GM19193 (cell line): ENCODE results near the gene MALRD1.

Experiments used
- POLR2A ChIP-seq: IDR thresholded peaks from 4 replicates; pipeline ENCODE4 v1.6.1; 2011; ENCODE audit not compliant: insufficient read depth, insufficient read length; ENCODE audit errors: extremely low read depth

MALRD1 gene

DNA sequence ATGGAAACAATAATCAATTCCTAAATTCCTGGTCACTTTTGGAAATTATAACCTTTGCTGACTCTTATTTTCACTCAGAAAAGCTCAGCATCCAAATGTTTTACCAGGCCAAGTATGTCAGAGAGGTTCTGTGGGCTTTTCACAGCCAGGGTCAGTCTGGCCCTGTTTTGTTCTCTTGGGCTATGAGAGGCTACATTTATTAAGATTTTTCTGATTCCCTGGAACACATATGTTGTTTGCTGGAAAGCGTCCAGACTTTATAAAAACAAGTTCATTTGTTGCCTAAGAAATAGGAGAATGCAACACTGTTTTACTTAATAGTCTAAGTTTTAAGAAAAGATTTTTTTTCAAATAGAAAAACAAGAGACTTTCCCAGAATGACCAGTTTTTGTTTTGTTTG is 529.2 kb downstream of the MALRD1 start:
- no peak for TF ChIP-seq POLR2A

- TF ChIP-seq POLR2A, result no peak
Observed at GRCh38 chr10:19578571-19578970, 530.0 kb downstream of the MALRD1 start.

DNA sequence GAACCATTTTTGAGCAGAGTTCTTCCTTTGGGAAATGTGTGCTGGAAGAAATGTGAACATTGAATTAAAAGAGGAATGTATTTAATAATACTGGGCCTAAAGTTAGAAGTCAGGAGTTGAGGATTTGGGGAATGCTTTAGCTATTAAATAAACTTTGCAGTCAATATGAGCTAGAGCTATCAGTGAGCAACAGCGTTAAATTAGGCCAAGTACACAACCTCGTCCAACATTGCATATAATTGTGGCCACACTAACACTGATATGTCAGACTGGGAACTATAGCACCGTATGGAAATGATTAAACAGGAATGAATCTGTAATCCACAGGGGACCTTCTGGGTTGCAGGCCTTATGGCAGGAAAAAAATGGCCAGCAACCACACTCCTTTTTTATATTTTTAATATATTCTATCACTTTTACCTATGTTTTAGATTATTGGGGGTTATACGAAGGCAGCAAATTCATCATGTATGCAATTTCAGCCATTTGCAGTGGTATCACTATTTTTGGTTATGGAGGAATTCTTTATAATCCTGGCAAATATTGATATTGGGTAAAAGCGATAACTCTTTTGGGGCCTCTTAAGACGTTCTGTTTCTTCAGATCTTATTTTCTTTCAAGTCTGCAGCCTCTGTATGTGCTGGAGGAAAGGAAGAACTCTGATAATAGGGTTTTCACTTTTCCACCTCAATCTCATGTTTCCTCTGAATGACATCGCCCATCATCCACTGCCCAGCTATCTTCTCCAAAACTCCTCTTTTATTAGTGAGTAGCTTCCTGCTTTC is 531.4 kb downstream of the MALRD1 start:
- TF ChIP-seq POLR2A, result no peak

GRCh38 chr10:19580691-19581090 is 532.1 kb downstream of the MALRD1 start:
- TF ChIP-seq POLR2A, result no peak

GRCh38 chr10:19588608-19589007 is 540.0 kb downstream of the MALRD1 start:
- TF ChIP-seq POLR2A, result no peak

- no peak for TF ChIP-seq POLR2A
Observed at GRCh38 chr10:19592276-19592675, 543.7 kb downstream of the MALRD1 start.

- TF ChIP-seq POLR2A, result no peak
Observed at GRCh38 chr10:19595212-19595845, 546.7 kb downstream of the MALRD1 start.

DNA sequence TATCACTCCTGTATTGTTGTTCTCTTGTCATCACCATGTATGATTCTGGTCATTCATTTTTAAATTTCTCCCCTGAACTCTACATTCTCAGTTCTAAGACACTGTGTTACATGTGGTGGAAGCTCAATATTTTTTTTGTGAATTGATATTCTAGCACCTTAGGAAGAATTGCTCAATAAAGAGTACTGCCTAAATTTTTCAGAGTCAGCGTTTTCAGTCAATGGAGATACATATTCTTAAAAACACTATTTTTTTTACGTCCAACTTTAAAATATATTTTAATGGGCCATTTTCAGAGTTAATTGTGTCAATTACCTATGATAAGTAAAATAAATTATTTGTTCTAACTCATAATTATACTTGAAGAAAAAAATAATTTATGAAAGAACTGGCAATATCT is 557.2 kb downstream of the MALRD1 start:
- no peak for TF ChIP-seq POLR2A

DNA sequence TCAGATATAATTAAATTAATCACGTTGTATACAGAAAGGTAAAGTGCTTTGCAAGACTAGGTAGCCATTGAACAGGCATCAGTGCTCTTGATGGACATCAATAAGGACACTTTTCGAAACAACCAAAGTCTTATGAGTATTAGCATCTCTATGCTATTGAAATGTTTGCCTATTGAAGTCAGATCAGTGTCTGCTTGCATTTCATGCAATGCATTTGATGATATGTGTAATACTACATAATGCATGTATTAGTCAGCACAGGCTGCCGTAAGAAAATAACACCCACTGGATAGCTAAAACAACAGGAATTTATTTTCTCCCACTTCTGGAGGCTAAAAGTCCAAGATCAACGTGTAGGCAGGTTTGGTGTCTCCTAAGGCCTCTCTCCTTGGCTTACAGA is 558.4 kb downstream of the MALRD1 start:
- no peak for TF ChIP-seq POLR2A

DNA sequence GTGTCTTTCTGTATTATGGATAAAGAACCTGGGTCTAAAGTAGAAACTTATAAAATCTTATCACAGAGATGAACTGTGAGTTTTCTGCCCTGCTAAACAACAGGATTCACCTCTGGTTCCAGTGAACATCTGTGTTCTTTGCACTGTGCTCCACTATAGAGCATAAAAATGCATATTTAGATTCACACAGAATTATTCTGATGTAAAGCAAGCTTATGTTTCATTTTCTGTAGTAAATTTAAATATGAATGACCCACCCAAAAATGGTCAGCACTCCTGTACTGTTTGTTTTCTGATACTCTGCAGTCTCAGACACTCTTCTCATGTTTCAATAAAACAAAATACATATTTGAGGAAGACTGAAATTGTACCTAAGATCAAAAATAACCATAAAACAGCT is 563.2 kb downstream of the MALRD1 start:
- no peak for TF ChIP-seq POLR2A

GRCh38 chr10:19616966-19617365 is 568.4 kb downstream of the MALRD1 start:
- no peak for TF ChIP-seq POLR2A

- no peak for TF ChIP-seq POLR2A
Observed at GRCh38 chr10:19620811-19621210, 572.2 kb downstream of the MALRD1 start.

DNA sequence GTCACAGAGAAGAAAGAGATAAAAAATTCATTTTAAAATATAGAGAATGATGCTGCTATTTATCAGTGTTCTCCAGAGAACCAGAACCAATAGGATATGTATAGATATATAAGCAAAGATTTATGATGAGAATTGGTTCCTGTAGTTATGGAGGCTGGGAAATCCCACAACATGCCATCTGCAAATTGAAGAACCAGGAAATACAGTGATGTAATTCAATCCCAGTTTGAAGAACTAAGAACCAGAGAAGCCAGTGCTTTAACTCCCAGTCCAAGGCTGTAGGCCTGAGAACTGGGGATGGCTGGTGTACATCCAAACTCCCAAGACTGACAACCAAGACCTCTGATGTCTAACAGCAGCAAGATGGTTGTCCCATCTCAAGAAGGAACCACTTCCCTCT is 574.7 kb downstream of the MALRD1 start:
- no peak for TF ChIP-seq POLR2A

- TF ChIP-seq POLR2A, result no peak
Observed at GRCh38 chr10:19626156-19626555, 577.6 kb downstream of the MALRD1 start.

GRCh38 chr10:19628767-19629560 is 580.4 kb downstream of the MALRD1 start:
- no peak for TF ChIP-seq POLR2A
